Right cardiac atrium (tissue), 5 donors: ENCODE results near the gene TAF4. TPM values are rescaled to one million over a fixed set of nuclear protein-coding genes. Genes with fewer than 3 reads are reported as not detected.
A peak's percentile ranks its signal among the peaks of the same experiment; 100 is the strongest.

Source experiments
- ATAC-seq, 2 donors: fragments of 200-7000 bp; cut with Tn5 transposase; one replicate each; pipeline versions ENCODE4 v1.8.0 to v1.9.1; 2020; ENCODE audit warnings: moderate library complexity in 2 of 2, mild to moderate bottlenecking in 1 of 2
- DNase-seq, 3 donors: peaks; one replicate each; pipeline ENCODE4 v3.0.0-alpha.2; 2020
- H3K27ac ChIP-seq: one replicate; pipeline ENCODE4 v1.5.1; 2013; ENCODE audit warnings: mild to moderate bottlenecking, low read length, control low read depth, moderate library complexity
- H3K27me3 ChIP-seq: one replicate; pipeline ENCODE4 v1.6.1; 2013; ENCODE audit not compliant: control insufficient read depth, insufficient read depth
- H3K4me1 ChIP-seq: one replicate; pipeline ENCODE4 v1.6.1; 2013; ENCODE audit warnings: low read length; ENCODE audit not compliant: control insufficient read depth, insufficient read depth
- H3K4me3 ChIP-seq: one replicate; pipeline ENCODE4 v1.5.1; 2013; ENCODE audit warnings: low read length, control low read depth
- H3K9me3 ChIP-seq: one replicate; pipeline ENCODE4 v1.6.1; 2013; ENCODE audit warnings: low read length; ENCODE audit not compliant: control insufficient read depth
- WGBS: extraction: QIAGEN DNeasy Blood & Tissue Kit; methylation state at CpG from one replicate; pipeline ENCODE4 v1.1.7; 2013; 5-methylcytosine and 5-hydroxymethylcytosine counted together
- intact Hi-C, 4 donors: fragments of 100-400 bp; cut with DNase I; formaldehyde crosslinking; loops; one replicate each; pipeline versions ENCODE4 v1.11.0 to v1.14.0; 2022 to 2023
- polyA plus RNA-seq: library from polyadenylated mRNA; stranded (reverse); fragments of 200-250 nt; gene quantifications from one replicate; pipeline ENCODE4 v1.2.3, GENCODE V29; 2013
- total RNA-seq, 4 donors: library from RNA; stranded (reverse); fragmentation: NEBNext Ultra II Directional; extraction: Animal tissue kit (Norgen Biotek cat#: 25700); gene quantifications; one replicate each; pipeline ENCODE4 v1.2.1, GENCODE V29; 2021
- donor health status: healthy with polysubstance abuse.
- donor health status: DM: no; HTN: yes; CAD: no.
- donor health status: DM: no; HTN: no; CAD: no.
- donor health status: DM: no; HTN: yes; CAD: no; lungs with severe emphysema.
- donor health status: DM: yes; HTN: yes; CAD: no.

Gene TAF4
- total and polyA plus RNA-seq, 5 donors: 3.8 to 13.6 (median 8.3) TPM

GRCh38 chr20:62040381-62040922 lies 25.2 kb downstream of the TAF4 start:
- Histone ChIP-seq H3K9me3 (no peaks in the 10 kb centered on the region), H3K4me1 (no peaks in the 10 kb centered on the region), H3K4me3 (no peak overlapping the region), H3K27ac (no peak overlapping the region), H3K27me3 (no peaks in the 10 kb centered on the region)
- intact Hi-C loops: no loop called here
- ATAC-seq (no peak), DNase-seq (no peak)
- 93% methylated on average over 25 of the region's 25 CpGs for WGBS

- H3K4me3 ChIP-seq: no peak overlapping the region
- no peaks in the 10 kb centered on the region for H3K27me3 ChIP-seq
- no peaks in the 10 kb centered on the region for H3K9me3 ChIP-seq
- no peaks in the 10 kb centered on the region for H3K4me1 ChIP-seq
- 92% methylated on average over 6 of the region's 6 CpGs for WGBS
- no peak for ATAC-seq
- intact Hi-C loops: no loop called here
- no peak overlapping the region for H3K27ac ChIP-seq
- no peak for DNase-seq
Measured at GRCh38 chr20:62039738-62040137, 25.9 kb downstream of the TAF4 start.

GRCh38 chr20:62032609-62033368 lies 32.9 kb downstream of the TAF4 start:
- Histone ChIP-seq H3K27ac (no peak overlapping the region), H3K9me3 (no peaks in the 10 kb centered on the region), H3K4me3 (no peak overlapping the region), H3K27me3 (no peaks in the 10 kb centered on the region), H3K4me1 (peaks cover 4% of the 10 kb centered on the region)
- ATAC-seq: peak; percentile 54 to 65
- DNase-seq: peak in 1 of 3 donors; percentile 43
- intact Hi-C loops: no loop called here
- WGBS: 55% methylated on average over 13 of the region's 13 CpGs

GRCh38 chr20:62031462-62032092 lies 34.1 kb downstream of the TAF4 start:
- ATAC-seq (no peak), DNase-seq (peak in 1 of 3 donors; percentile 15)
- H3K27ac ChIP-seq: no peak overlapping the region
- H3K27me3 ChIP-seq: no peaks in the 10 kb centered on the region
- peaks cover 4% of the 10 kb centered on the region for H3K4me1 ChIP-seq
- H3K4me3 ChIP-seq: no peak overlapping the region
- H3K9me3 ChIP-seq: no peaks in the 10 kb centered on the region
- intact Hi-C loops: no loop called here
- WGBS: 65% methylated on average over 15 of the region's 15 CpGs

- WGBS: 84% methylated on average over 14 of the region's 14 CpGs
- DNase-seq (no peak), ATAC-seq (no peak)
- Histone ChIP-seq H3K9me3 (no peaks in the 10 kb centered on the region), H3K4me1 (peaks cover 4% of the 10 kb centered on the region), H3K27ac (no peak overlapping the region), H3K27me3 (no peaks in the 10 kb centered on the region), H3K4me3 (no peak overlapping the region)
- intact Hi-C loops: no loop called here
Measured at GRCh38 chr20:62030834-62031434, 34.7 kb downstream of the TAF4 start.

- intact Hi-C loops: no loop called here
- Histone ChIP-seq H3K4me1 (peaks cover 5% of the 10 kb centered on the region), H3K4me3 (no peak overlapping the region), H3K27ac (no peak overlapping the region), H3K27me3 (no peaks in the 10 kb centered on the region), H3K9me3 (no peaks in the 10 kb centered on the region)
- ATAC-seq (no peak), DNase-seq (peak in 1 of 3 donors; percentile 2)
- 91% methylated on average over 9 of the region's 9 CpGs for WGBS
Measured at GRCh38 chr20:62030357-62030756, 35.3 kb downstream of the TAF4 start.

- Histone ChIP-seq H3K4me3 (no peak overlapping the region), H3K9me3 (no peaks in the 10 kb centered on the region), H3K27me3 (no peaks in the 10 kb centered on the region), H3K27ac (no peak overlapping the region), H3K4me1 (peaks cover 5% of the 10 kb centered on the region)
- intact Hi-C loops: loop anchor here in 2 of 4 donors (5.0 kb wide), 1 partner anchor 107 kb away; no protein-coding TSS in a partner anchor
- ATAC-seq: no peak
- peak in 1 of 3 donors; percentile 13 for DNase-seq
- WGBS: 95% methylated on average over 20 of the region's 20 CpGs
Measured at GRCh38 chr20:62029949-62030348, 35.7 kb downstream of the TAF4 start.

GRCh38 chr20:62029296-62029695 lies 36.4 kb downstream of the TAF4 start:
- Histone ChIP-seq H3K27ac (no peak overlapping the region), H3K4me1 (peaks cover 5% of the 10 kb centered on the region), H3K4me3 (no peak overlapping the region), H3K9me3 (no peaks in the 10 kb centered on the region), H3K27me3 (no peaks in the 10 kb centered on the region)
- intact Hi-C loops: loop anchor here in 2 of 4 donors (5.0 kb wide), 1 partner anchor 108 kb away; no protein-coding TSS in a partner anchor
- 91% methylated on average over 15 of the region's 15 CpGs for WGBS
- DNase-seq (peak in 1 of 3 donors; percentile 13), ATAC-seq (no peak)

GRCh38 chr20:62028384-62028783 lies 37.3 kb downstream of the TAF4 start:
- no peak overlapping the region for H3K27ac ChIP-seq
- H3K4me3 ChIP-seq: no peak overlapping the region
- ATAC-seq (no peak), DNase-seq (no peak)
- peaks cover 5% of the 10 kb centered on the region for H3K4me1 ChIP-seq
- intact Hi-C loops: loop anchor here in 2 of 4 donors (5.0 kb wide), 1 partner anchor 109 kb away; no protein-coding TSS in a partner anchor
- 93% methylated on average over 14 of the region's 14 CpGs for WGBS
- H3K27me3 ChIP-seq: no peaks in the 10 kb centered on the region
- no peaks in the 10 kb centered on the region for H3K9me3 ChIP-seq

- Histone ChIP-seq H3K27ac (no peak overlapping the region), H3K27me3 (no peaks in the 10 kb centered on the region), H3K4me1 (peaks cover 5% of the 10 kb centered on the region), H3K4me3 (no peak overlapping the region), H3K9me3 (no peaks in the 10 kb centered on the region)
- 87% methylated on average over 12 of the region's 12 CpGs for WGBS
- intact Hi-C loops: loop anchor here in 2 of 4 donors (5.0 kb wide), 1 partner anchor 109 kb away; no protein-coding TSS in a partner anchor
- DNase-seq (no peak), ATAC-seq (no peak)
Measured at GRCh38 chr20:62027698-62028321, 37.9 kb downstream of the TAF4 start.
